DMS 273 (cell line): ENCODE results near the gene KIF11.
A peak's percentile ranks its signal among the peaks of the same experiment; 100 is the strongest.
"Not testable (repeated sequence)": the region's sequence is repeated elsewhere in the genome, so short reads cannot be mapped to it uniquely, and the experiment has no call there.

Source experiments
- DNase-seq: peaks from one replicate; lab custom pipeline; 2025; ENCODE audit not compliant: unreplicated experiment; lab: John Stamatoyannopoulos, UW

The KIF11 gene

GRCh38 chr10:92590623-92591549 is 2.0 kb upstream of the KIF11 start:
- peak; percentile 58 for DNase-seq

GRCh38 chr10:92591550-92592022 is 1.3 kb upstream of the KIF11 start:
- peak; percentile 91 for DNase-seq

- DNase-seq = peak; percentile 13
Measured at GRCh38 chr10:92593619-92594588, 974 bp downstream of the KIF11 start.

- DNase-seq = no peak
Measured at GRCh38 chr10:92595505-92595904, 2.6 kb downstream of the KIF11 start.

GRCh38 chr10:92598321-92598720 is 5.4 kb downstream of the KIF11 start:
- DNase-seq = no peak

GRCh38 chr10:92604841-92605240 is 11.9 kb downstream of the KIF11 start:
- DNase-seq = no peak

GRCh38 chr10:92615515-92615914 is 22.6 kb downstream of the KIF11 start:
- no peak for DNase-seq

- no peak for DNase-seq
Measured at GRCh38 chr10:92619368-92619767, 26.4 kb downstream of the KIF11 start.

GRCh38 chr10:92627845-92628480 is 35.0 kb downstream of the KIF11 start:
- DNase-seq = no peak

GRCh38 chr10:92629945-92630344 is 37.0 kb downstream of the KIF11 start:
- DNase-seq = no peak

GRCh38 chr10:92638037-92638436 is 45.1 kb downstream of the KIF11 start:
- DNase-seq = no peak

- DNase-seq = no peak
Measured at GRCh38 chr10:92640107-92640506, 47.2 kb downstream of the KIF11 start.

GRCh38 chr10:92641492-92641891 is 48.6 kb downstream of the KIF11 start:
- DNase-seq = no peak

- DNase-seq = no peak
Measured at GRCh38 chr10:92644921-92645320, 52.0 kb downstream of the KIF11 start.

- DNase-seq = not testable (repeated sequence)
Measured at GRCh38 chr10:92650864-92651263, 57.9 kb downstream of the KIF11 start.

GRCh38 chr10:92655426-92655825 is 62.5 kb downstream of the KIF11 start:
- DNase-seq = no peak

GRCh38 chr10:92656266-92656961 is 63.5 kb downstream of the KIF11 start:
- DNase-seq = no peak

GRCh38 chr10:92657024-92657423 is 64.1 kb downstream of the KIF11 start:
- DNase-seq = no peak

GRCh38 chr10:92662848-92663247 is 69.9 kb downstream of the KIF11 start:
- DNase-seq = no peak

GRCh38 chr10:92664322-92664721 is 71.4 kb downstream of the KIF11 start:
- no peak for DNase-seq
